Neuronal stem cell (in vitro differentiated cells): ENCODE data around the gene CCDC170.
A peak's percentile ranks its signal among the peaks of the same experiment; 100 is the strongest.
"Not testable (repeated sequence)": the region's sequence is repeated elsewhere in the genome, so short reads cannot be mapped to it uniquely, and the experiment has no call there.

ENCODE experiments used
- DNase-seq: peaks from one replicate; pipeline ENCODE4 v3.0.0-alpha.2; 2013; ENCODE audit warnings: low spot score
- H2AFZ ChIP-seq: one replicate; pipeline ENCODE4 v1.6.1; 2013; ENCODE audit warnings: mild to moderate bottlenecking, low read length, inconsistent platforms
- H2AK5ac ChIP-seq: 2 replicates; pipeline ENCODE4 v1.6.1; 2013; ENCODE audit warnings: low read depth, mild to moderate bottlenecking, inconsistent platforms, low read length, moderate library complexity, mixed read lengths
- H2BK120ac ChIP-seq: 2 replicates; pipeline ENCODE4 v1.6.1; 2013; ENCODE audit warnings: low read depth, mild to moderate bottlenecking, inconsistent platforms, low read length, moderate library complexity, mixed read lengths
- H2BK12ac ChIP-seq: one replicate; pipeline ENCODE4 v1.6.1; 2013; ENCODE audit warnings: low read length, inconsistent platforms
- H2BK15ac ChIP-seq: 2 replicates; pipeline ENCODE4 v1.6.1; 2013; ENCODE audit warnings: mild to moderate bottlenecking, low read length, inconsistent platforms, mixed read lengths
- H2BK5ac ChIP-seq: one replicate; pipeline ENCODE4 v1.6.1; 2013; ENCODE audit warnings: inconsistent platforms, mild to moderate bottlenecking, low read length, moderate library complexity
- H3K14ac ChIP-seq: one replicate; pipeline ENCODE4 v1.6.1; 2013; ENCODE audit warnings: low read length, inconsistent platforms
- H3K18ac ChIP-seq: 2 replicates; pipeline ENCODE4 v1.6.1; 2013; ENCODE audit warnings: low read length, inconsistent platforms
- H3K23ac ChIP-seq: 2 replicates; pipeline ENCODE4 v1.6.1; 2013; ENCODE audit warnings: low read depth, mild to moderate bottlenecking, mixed read lengths, low read length, inconsistent platforms; ENCODE audit not compliant: poor library complexity
- H3K27ac ChIP-seq: replicated peaks from 3 replicates; pipeline ENCODE4 v1.5.1; 2013; ENCODE audit warnings: low read length, inconsistent platforms
- H3K27me3 ChIP-seq, 3 experiments: 2 replicates each; pipeline ENCODE4 v1.6.1; 2013; ENCODE audit warnings: low read length in 3 of 3, mild to moderate bottlenecking in 2 of 3, inconsistent platforms in 1 of 3, low read depth in 1 of 3, mixed read lengths in 1 of 3, moderate library complexity in 1 of 3; ENCODE audit not compliant: control insufficient read depth in 3 of 3, insufficient read depth in 3 of 3
- H3K36me3 ChIP-seq, 2 donors: replicated peaks in 1 of 2; 2 replicates each; pipeline ENCODE4 v1.6.1; 2013; ENCODE audit warnings: low read length in 2 of 2; ENCODE audit not compliant: control insufficient read depth in 2 of 2, insufficient read depth in 2 of 2
- H3K4ac ChIP-seq: 2 replicates; pipeline ENCODE4 v1.6.1; 2013; ENCODE audit warnings: inconsistent platforms, mild to moderate bottlenecking, low read length, moderate library complexity
- H3K4me1 ChIP-seq, 2 donors: 1 replicate in 1 of 2; 2 replicates in 1 of 2; pipeline ENCODE4 v1.6.1; 2013; ENCODE audit warnings: low read length in 2 of 2, low read depth in 1 of 2; ENCODE audit not compliant: control insufficient read depth in 2 of 2, insufficient read depth in 1 of 2
- H3K4me2 ChIP-seq: one replicate; pipeline ENCODE4 v1.6.1; 2013; ENCODE audit warnings: mild to moderate bottlenecking, low read length, inconsistent platforms; ENCODE audit not compliant: insufficient read depth, poor library complexity, severe bottlenecking
- H3K4me3 ChIP-seq, 2 donors: 2 replicates each; pipeline ENCODE4 v1.5.1; 2013; ENCODE audit warnings: low read length in 2 of 2, mild to moderate bottlenecking in 2 of 2, inconsistent platforms in 1 of 2, moderate library complexity in 1 of 2
- H3K79me1 ChIP-seq: one replicate; pipeline ENCODE4 v1.6.1; 2013; ENCODE audit warnings: low read depth, mild to moderate bottlenecking, inconsistent platforms, low read length, moderate library complexity
- H3K9ac ChIP-seq: one replicate; pipeline ENCODE4 v1.6.1; 2013; ENCODE audit warnings: mild to moderate bottlenecking, low read depth, low read length, inconsistent platforms; ENCODE audit not compliant: poor library complexity
- H3K9me3 ChIP-seq, 2 donors: replicated peaks in 1 of 2; 2 replicates each; pipeline versions ENCODE3 to v1.6.1; 2013; ENCODE audit warnings: low read length in 2 of 2, mild to moderate bottlenecking in 2 of 2, inconsistent platforms in 1 of 2, low read depth in 1 of 2, mixed read lengths in 1 of 2, moderate library complexity in 1 of 2; ENCODE audit not compliant: control insufficient read depth in 2 of 2, insufficient read depth in 1 of 2
- H4K8ac ChIP-seq: one replicate; pipeline ENCODE4 v1.6.1; 2013; ENCODE audit warnings: low read depth, mild to moderate bottlenecking, inconsistent platforms, low read length, moderate library complexity
- H4K91ac ChIP-seq: one replicate; pipeline ENCODE4 v1.6.1; 2013; ENCODE audit warnings: low read length, low read depth, mild to moderate bottlenecking, inconsistent platforms; ENCODE audit not compliant: poor library complexity
- WGBS, 2 donors: extraction: QIAGEN DNeasy Blood & Tissue Kit; methylation state at CpG; one replicate each; pipeline ENCODE4 v1.1.7; 2013; ENCODE audit warnings: missing lambda C conversion rate in 2 of 2, mixed read lengths in 1 of 2; ENCODE audit not compliant: insufficient read length in 2 of 2, insufficient replicate concordance in 1 of 2; ENCODE audit errors: extremely low coverage in 2 of 2; 5-methylcytosine and 5-hydroxymethylcytosine counted together

Gene CCDC170

GRCh38 chr6:151514000-151514730 lies 20.3 kb downstream of the CCDC170 start:
- no peak overlapping the region for H2BK5ac ChIP-seq
- H3K79me1 ChIP-seq: no peaks in the 10 kb centered on the region
- H3K9ac ChIP-seq: no peak overlapping the region
- no peak overlapping the region for H3K4me3 ChIP-seq
- H2BK12ac ChIP-seq: no peak overlapping the region
- H2AFZ ChIP-seq: no peak overlapping the region
- no peak overlapping the region for H3K4me2 ChIP-seq
- no CpG with 5 or more reads among the region's 9 CpGs for WGBS, 2 donors
- no peak overlapping the region for H3K27ac ChIP-seq
- no peak overlapping the region for H2BK120ac ChIP-seq
- no peaks in the 10 kb centered on the region for H3K4me1 ChIP-seq
- H3K36me3 ChIP-seq: no peaks in the 10 kb centered on the region
- H2BK15ac ChIP-seq: no peak overlapping the region
- no peak overlapping the region for H4K8ac ChIP-seq
- H3K23ac ChIP-seq: no peak overlapping the region
- H4K91ac ChIP-seq: no peak overlapping the region
- no peak overlapping the region for H2AK5ac ChIP-seq
- H3K14ac ChIP-seq: no peak overlapping the region
- peaks cover 0 to 2% of the 10 kb centered on the region in 2 donors for H3K9me3 ChIP-seq
- no peak overlapping the region for H3K4ac ChIP-seq
- DNase-seq: no peak
- no peaks in the 10 kb centered on the region for H3K27me3 ChIP-seq
- no peak overlapping the region for H3K18ac ChIP-seq

GRCh38 chr6:151518992-151519391 lies 25.2 kb downstream of the CCDC170 start:
- H3K4me1 ChIP-seq, H2AK5ac ChIP-seq, H3K4ac ChIP-seq, H2BK15ac ChIP-seq, H3K14ac ChIP-seq, H4K91ac ChIP-seq, H3K18ac ChIP-seq, H2AFZ ChIP-seq, H3K23ac ChIP-seq, H4K8ac ChIP-seq, H3K9ac ChIP-seq, H3K79me1 ChIP-seq, DNase-seq, H2BK120ac ChIP-seq, H3K4me3 ChIP-seq, H2BK12ac ChIP-seq, H2BK5ac ChIP-seq, H3K36me3 ChIP-seq, H3K27ac ChIP-seq, H3K27me3 ChIP-seq, H3K4me2 ChIP-seq: not testable (repeated sequence)
- WGBS, 2 donors: no CpG with 5 or more reads among the region's 5 CpGs
- H3K9me3 ChIP-seq: peaks cover 2 to 12% of the 10 kb centered on the region in 2 donors

GRCh38 chr6:151523034-151523433 lies 29.2 kb downstream of the CCDC170 start:
- Histone ChIP-seq H3K27ac (no peak overlapping the region), H4K91ac (no peak overlapping the region), H3K9ac (no peak overlapping the region), H3K9me3 (peaks cover 2 to 16% of the 10 kb centered on the region in 2 donors), H2AK5ac (no peak overlapping the region), H4K8ac (no peak overlapping the region), H2BK15ac (no peak overlapping the region), H3K14ac (no peak overlapping the region), H2AFZ (no peak overlapping the region), H3K18ac (no peak overlapping the region), H3K4ac (no peak overlapping the region), H2BK120ac (no peak overlapping the region), H3K79me1 (no peaks in the 10 kb centered on the region), H3K36me3 (no peaks in the 10 kb centered on the region), H3K4me3 (no peak overlapping the region), H2BK5ac (no peak overlapping the region), H3K4me1 (no peaks in the 10 kb centered on the region), H3K23ac (no peak overlapping the region), H3K27me3 (no peaks in the 10 kb centered on the region), H3K4me2 (no peak overlapping the region), H2BK12ac (no peak overlapping the region)
- WGBS, 2 donors: no CpG with 5 or more reads among the region's 1 CpG
- DNase-seq: no peak

- no peak overlapping the region for H2BK15ac ChIP-seq
- H2AK5ac ChIP-seq: no peak overlapping the region
- no peak overlapping the region for H3K27ac ChIP-seq
- no peak overlapping the region for H3K18ac ChIP-seq
- H3K14ac ChIP-seq: no peak overlapping the region
- no peaks in the 10 kb centered on the region for H3K79me1 ChIP-seq
- peak overlapping the region; percentile 42 for H2AFZ ChIP-seq
- H3K4me2 ChIP-seq: no peak overlapping the region
- no CpG with 5 or more reads among the region's 2 CpGs for WGBS, 2 donors
- no peaks in the 10 kb centered on the region for H3K27me3 ChIP-seq
- H3K9me3 ChIP-seq: peaks cover 0 to 16% of the 10 kb centered on the region in 2 donors
- DNase-seq: no peak
- H3K4me3 ChIP-seq: peak overlapping the region in 1 of 2 donors; percentile 35
- H3K23ac ChIP-seq: no peak overlapping the region
- H3K4ac ChIP-seq: no peak overlapping the region
- no peaks in the 10 kb centered on the region for H3K4me1 ChIP-seq
- no peaks in the 10 kb centered on the region for H3K36me3 ChIP-seq
- no peak overlapping the region for H2BK5ac ChIP-seq
- H2BK120ac ChIP-seq: no peak overlapping the region
- no peak overlapping the region for H2BK12ac ChIP-seq
- no peak overlapping the region for H3K9ac ChIP-seq
- H4K91ac ChIP-seq: no peak overlapping the region
- H4K8ac ChIP-seq: no peak overlapping the region
Measured at GRCh38 chr6:151524059-151524458, 30.2 kb downstream of the CCDC170 start.
